MG63 (cell line): ENCODE data around the gene MAGI3. TPM values are rescaled to one million over a fixed set of nuclear protein-coding genes. Genes with fewer than 3 reads are reported as not detected.
A peak's percentile ranks its signal among the peaks of the same experiment; 100 is the strongest.
"Not testable (repeated sequence)": the region's sequence is repeated elsewhere in the genome, so short reads cannot be mapped to it uniquely, and the experiment has no call there.

ENCODE experiments used
- DNase-seq: peaks from one replicate; pipeline ENCODE4 v3.0.0-alpha.2; 2020
- H3K27me3 ChIP-seq: fragments of 250-450 bp; sonication (Bioruptor Pico); 2 replicates; pipeline ENCODE4 v1.5.1; 2020; ENCODE audit warnings: mild to moderate bottlenecking, moderate library complexity
- H3K36me3 ChIP-seq: fragments of 250-450 bp; sonication (Bioruptor Pico); 2 replicates; pipeline ENCODE4 v1.5.1; 2020; ENCODE audit warnings: mild to moderate bottlenecking, moderate library complexity
- H3K4me3 ChIP-seq: fragments of 250-450 bp; sonication (Bioruptor Pico); 2 replicates; pipeline ENCODE4 v1.5.1; 2020; ENCODE audit warnings: mild to moderate bottlenecking, moderate library complexity
- H3K9me3 ChIP-seq: fragments of 250-450 bp; sonication (Bioruptor Pico); 2 replicates; pipeline ENCODE4 v1.5.1; 2020; ENCODE audit warnings: mild to moderate bottlenecking, moderate library complexity
- total RNA-seq: library from RNA; depleted of rRNA; stranded (reverse); fragments of >200 nt; shearing (Covaris generic); gene quantifications from 2 replicates; pipeline ENCODE4 v1.2.3, GENCODE V29; 2014; ENCODE audit warnings: low replicate concordance

MAGI3 gene
- total RNA-seq, 1 experiment from 2014 or later = 8.3 TPM

DNA sequence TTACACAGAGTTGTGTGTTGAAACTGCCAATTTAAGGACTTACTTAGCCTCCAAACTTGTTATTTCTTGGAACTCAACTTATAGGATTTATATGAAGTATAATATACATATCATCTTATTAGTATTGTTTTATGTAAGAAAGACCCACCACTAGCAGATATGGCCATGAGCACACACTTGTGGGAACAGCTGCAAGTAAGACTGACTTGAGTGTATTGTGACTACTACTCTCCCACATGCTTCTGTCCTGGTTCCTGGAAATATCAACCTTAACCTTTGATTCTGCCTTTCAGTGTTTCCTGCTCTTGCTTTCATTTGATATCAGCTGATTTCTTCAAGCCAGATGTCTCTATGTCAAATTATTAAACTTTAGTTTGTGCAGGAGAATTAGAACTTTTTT is 175.3 kb downstream of the MAGI3 start:
- H3K4me3 ChIP-seq = no peak overlapping the region
- DNase-seq = no peak
- H3K27me3 ChIP-seq = no peaks in the 10 kb centered on the region
- peaks cover 22% of the 10 kb centered on the region for H3K9me3 ChIP-seq
- peaks cover 14% of the 10 kb centered on the region for H3K36me3 ChIP-seq

DNA sequence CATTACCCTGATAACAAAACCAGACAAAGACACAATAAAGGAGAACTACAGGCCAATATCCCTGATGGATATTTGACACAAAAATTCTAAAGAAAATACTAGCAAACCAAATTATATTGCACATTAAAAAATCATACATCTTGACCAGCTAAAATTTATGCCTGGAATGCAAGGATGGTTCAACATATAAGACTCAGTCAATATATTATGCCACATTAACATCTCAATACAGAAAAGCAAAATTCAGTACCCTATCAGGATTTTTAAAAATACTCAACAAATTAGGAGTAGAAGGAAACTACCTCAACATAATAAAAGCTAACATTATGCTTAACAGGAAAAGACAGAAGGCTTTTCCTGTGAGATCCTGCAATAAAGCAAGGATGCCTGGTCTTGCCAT is 177.1 kb downstream of the MAGI3 start:
- peaks cover 14% of the 10 kb centered on the region for H3K36me3 ChIP-seq
- H3K27me3 ChIP-seq = no peaks in the 10 kb centered on the region
- H3K9me3 ChIP-seq = peaks cover 22% of the 10 kb centered on the region
- DNase-seq = no peak
- no peak overlapping the region for H3K4me3 ChIP-seq

- not testable (repeated sequence) for H3K4me3 ChIP-seq, H3K27me3 ChIP-seq, H3K9me3 ChIP-seq, DNase-seq, H3K36me3 ChIP-seq
Observed at GRCh38 chr1:113575744-113576260, 185.5 kb downstream of the MAGI3 start.

DNA sequence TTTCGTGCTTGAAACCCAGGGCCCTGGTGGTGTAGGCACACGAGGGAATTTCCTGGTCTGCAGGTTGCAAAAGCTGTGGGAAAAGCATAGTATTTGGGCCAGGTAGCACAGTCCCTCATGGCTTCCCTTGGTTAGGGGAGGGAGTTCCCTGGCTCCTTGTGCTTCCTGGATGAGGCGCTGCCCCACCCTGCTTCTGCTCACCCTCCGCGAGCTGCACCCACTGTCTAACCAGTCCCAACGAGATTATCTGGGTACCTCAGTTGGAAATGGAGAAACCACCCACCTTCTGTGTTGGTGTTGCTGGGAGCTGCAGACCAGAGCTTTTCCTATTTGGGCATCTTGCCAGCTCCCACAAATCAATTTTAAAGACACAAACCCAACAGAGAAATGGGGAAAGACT is 186.0 kb downstream of the MAGI3 start:
- no peaks in the 10 kb centered on the region for H3K27me3 ChIP-seq
- DNase-seq = no peak
- no peak overlapping the region for H3K4me3 ChIP-seq
- no peaks in the 10 kb centered on the region; the same call in 1 of the 2 replicates for H3K36me3 ChIP-seq
- H3K9me3 ChIP-seq = peaks cover 4% of the 10 kb centered on the region; the same call in 1 of the 2 replicates

- Histone ChIP-seq H3K4me3 (no peak overlapping the region), H3K36me3 (no peaks in the 10 kb centered on the region; the same call in 1 of the 2 replicates), H3K9me3 (peaks cover 4% of the 10 kb centered on the region; the same call in 1 of the 2 replicates), H3K27me3 (no peaks in the 10 kb centered on the region)
- peak; percentile 66 for DNase-seq
Observed at GRCh38 chr1:113579256-113580018, 189.1 kb downstream of the MAGI3 start.

DNA sequence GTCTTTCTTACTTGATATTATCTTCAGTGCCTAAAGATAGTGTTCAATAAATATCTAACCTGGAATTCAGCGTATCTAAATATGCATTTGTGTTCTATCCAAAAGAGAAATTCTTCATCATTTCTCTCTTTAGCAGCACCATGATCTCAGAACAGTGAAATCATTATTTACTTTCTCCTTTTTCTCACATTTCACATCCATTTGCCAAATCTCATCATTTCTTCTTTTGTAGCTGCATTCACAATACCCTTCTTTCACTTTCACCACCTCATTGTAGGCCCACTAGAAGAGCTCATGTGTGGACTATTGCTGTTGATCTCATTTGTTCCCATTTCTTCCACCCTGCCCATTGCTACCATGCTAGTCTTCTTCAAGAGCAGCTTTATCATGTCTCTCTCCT is 191.0 kb downstream of the MAGI3 start:
- Histone ChIP-seq H3K27me3 (no peaks in the 10 kb centered on the region), H3K36me3 (peaks cover 8% of the 10 kb centered on the region; the same call in 1 of the 2 replicates), H3K9me3 (peaks cover 4% of the 10 kb centered on the region; the same call in 1 of the 2 replicates), H3K4me3 (no peak overlapping the region)
- DNase-seq = no peak

GRCh38 chr1:113582084-113582483 is 191.8 kb downstream of the MAGI3 start:
- no peak for DNase-seq
- no peak overlapping the region for H3K4me3 ChIP-seq
- H3K27me3 ChIP-seq = no peaks in the 10 kb centered on the region
- peaks cover 16% of the 10 kb centered on the region for H3K36me3 ChIP-seq
- H3K9me3 ChIP-seq = no peaks in the 10 kb centered on the region

DNA sequence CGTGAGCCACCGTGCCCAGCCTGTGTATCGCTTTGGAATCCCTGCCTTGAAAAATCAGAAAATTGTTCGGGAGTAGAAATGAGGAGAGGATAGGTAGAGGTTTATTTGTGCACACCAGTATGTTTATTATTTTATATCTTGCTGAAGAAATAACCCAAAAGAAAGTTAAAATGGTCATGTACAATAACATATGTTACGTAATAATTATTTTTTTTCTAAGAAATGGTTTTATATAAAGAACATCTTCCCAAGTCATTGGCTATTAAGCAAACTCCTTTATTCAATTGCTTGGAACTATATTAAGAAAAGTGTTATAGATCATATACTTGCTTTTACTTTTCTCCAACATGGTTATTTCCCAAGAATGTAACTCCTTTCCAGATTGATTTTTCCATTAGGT is 197.2 kb downstream of the MAGI3 start:
- no peaks in the 10 kb centered on the region for H3K9me3 ChIP-seq
- peaks cover 35% of the 10 kb centered on the region for H3K36me3 ChIP-seq
- H3K4me3 ChIP-seq = no peak overlapping the region
- DNase-seq = no peak
- H3K27me3 ChIP-seq = no peaks in the 10 kb centered on the region

DNA sequence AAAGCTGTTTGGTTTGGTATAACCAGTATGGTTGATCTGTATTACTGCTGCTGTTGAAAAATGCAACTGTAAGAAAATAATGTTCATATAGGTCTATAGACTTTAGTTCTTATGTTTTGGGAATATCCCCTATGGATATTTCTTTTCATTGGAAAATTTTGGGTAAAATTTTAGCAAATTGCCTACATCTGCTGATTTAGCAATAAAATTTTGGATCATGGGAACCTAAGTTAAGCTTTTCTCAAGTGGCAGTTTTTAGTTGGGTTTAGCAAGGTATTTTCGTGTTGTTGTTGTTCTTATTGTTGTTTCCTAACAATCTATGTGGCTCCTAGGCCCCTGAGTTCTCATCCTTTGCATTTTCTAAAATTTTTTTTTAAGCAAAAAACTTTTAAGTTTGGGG is 201.9 kb downstream of the MAGI3 start:
- DNase-seq = no peak
- Histone ChIP-seq H3K9me3 (peaks cover 10% of the 10 kb centered on the region), H3K36me3 (peaks cover 53% of the 10 kb centered on the region), H3K27me3 (no peaks in the 10 kb centered on the region), H3K4me3 (no peak overlapping the region)

- H3K36me3 ChIP-seq = peaks cover 68% of the 10 kb centered on the region
- DNase-seq = no peak
- no peaks in the 10 kb centered on the region for H3K27me3 ChIP-seq
- H3K9me3 ChIP-seq = peaks cover 23% of the 10 kb centered on the region
- H3K4me3 ChIP-seq = no peak overlapping the region
Observed at GRCh38 chr1:113593550-113594297, 203.4 kb downstream of the MAGI3 start.

DNA sequence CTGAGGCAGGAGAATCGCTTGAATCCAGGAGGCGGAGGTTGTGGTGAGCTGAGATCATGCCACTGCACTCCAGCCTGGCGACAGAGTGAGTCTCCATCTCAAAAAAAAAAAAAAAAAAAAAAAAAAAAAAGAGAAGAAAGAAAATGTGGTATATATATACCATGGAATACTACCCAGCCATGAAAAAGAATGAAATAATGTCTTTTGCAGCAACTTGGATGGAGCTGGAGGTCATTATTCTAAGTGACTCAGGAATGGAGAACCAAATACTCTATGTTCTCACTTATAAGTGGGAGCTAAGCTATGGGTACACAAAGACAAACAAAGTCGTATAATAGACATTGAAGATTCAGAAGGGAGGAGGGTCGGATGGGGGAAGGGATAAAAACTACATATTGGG is 214.2 kb downstream of the MAGI3 start:
- H3K36me3 ChIP-seq, DNase-seq, H3K27me3 ChIP-seq, H3K4me3 ChIP-seq, H3K9me3 ChIP-seq: not testable (repeated sequence)

DNA sequence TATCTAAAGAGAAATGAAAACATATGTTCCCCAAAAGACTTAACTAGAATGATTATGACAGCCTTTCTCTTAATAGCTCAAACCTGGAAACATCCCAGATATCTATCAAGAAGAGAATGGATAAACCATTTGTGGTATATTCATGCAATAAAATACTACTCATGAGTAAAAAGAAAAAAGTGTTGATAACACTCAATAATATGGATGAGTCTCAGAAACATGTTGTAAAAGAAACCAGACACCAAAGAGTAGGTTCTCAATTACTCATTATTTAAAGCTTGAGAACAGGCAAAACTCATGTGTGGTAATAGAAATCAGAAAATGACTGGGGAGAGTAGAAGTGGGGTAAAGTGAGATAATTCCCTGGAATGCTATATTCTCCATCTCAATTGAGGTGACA is 214.8 kb downstream of the MAGI3 start:
- Histone ChIP-seq H3K9me3 (peaks cover 5% of the 10 kb centered on the region), H3K27me3 (no peaks in the 10 kb centered on the region), H3K36me3 (peaks cover 4% of the 10 kb centered on the region), H3K4me3 (no peak overlapping the region)
- DNase-seq = no peak

GRCh38 chr1:113608399-113608798 is 218.1 kb downstream of the MAGI3 start:
- no peak for DNase-seq
- H3K36me3 ChIP-seq = peaks cover 9% of the 10 kb centered on the region
- no peak overlapping the region for H3K4me3 ChIP-seq
- H3K27me3 ChIP-seq = no peaks in the 10 kb centered on the region
- no peaks in the 10 kb centered on the region; the same call in 1 of the 2 replicates for H3K9me3 ChIP-seq

DNA sequence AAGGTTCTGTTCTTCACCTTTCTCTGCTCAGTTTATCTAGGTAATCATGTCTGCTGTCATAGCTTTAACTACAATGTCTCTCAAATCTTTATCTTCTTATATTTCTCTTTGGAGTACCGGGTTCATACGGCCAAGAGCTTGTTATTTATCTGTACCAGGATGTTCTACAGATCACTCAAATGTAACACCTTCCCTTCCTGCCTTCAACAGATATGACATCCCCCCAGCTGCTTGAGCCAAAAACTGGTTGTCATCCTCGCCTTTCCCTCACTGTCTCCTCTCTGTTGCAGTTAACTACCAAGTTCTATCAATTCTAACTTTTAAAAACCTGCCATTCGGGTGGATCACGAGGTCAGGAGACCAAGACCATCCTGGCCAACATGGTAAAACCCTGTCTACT is 220.1 kb downstream of the MAGI3 start:
- H3K9me3 ChIP-seq = no peaks in the 10 kb centered on the region; the same call in 1 of the 2 replicates

GRCh38 chr1:113615425-113615824 is 225.1 kb downstream of the MAGI3 start:
- no peaks in the 10 kb centered on the region for H3K9me3 ChIP-seq
- DNase-seq = no peak
- peaks cover 16% of the 10 kb centered on the region for H3K36me3 ChIP-seq
- H3K27me3 ChIP-seq = no peaks in the 10 kb centered on the region
- H3K4me3 ChIP-seq = no peak overlapping the region

More for the DNA sequence above, 220.1 kb downstream of the MAGI3 start:
- Histone ChIP-seq H3K27me3 (no peaks in the 10 kb centered on the region), H3K4me3 (no peak overlapping the region), H3K36me3 (peaks cover 9% of the 10 kb centered on the region)
- no peak for DNase-seq

- Histone ChIP-seq H3K4me3 (no peak overlapping the region), H3K9me3 (no peaks in the 10 kb centered on the region), H3K36me3 (peaks cover 22% of the 10 kb centered on the region), H3K27me3 (no peaks in the 10 kb centered on the region)
- no peak for DNase-seq
Observed at GRCh38 chr1:113616156-113616555, 225.8 kb downstream of the MAGI3 start.

- Histone ChIP-seq H3K36me3 (peaks cover 29% of the 10 kb centered on the region), H3K27me3 (no peaks in the 10 kb centered on the region), H3K4me3 (no peak overlapping the region), H3K9me3 (no peaks in the 10 kb centered on the region)
- DNase-seq = no peak
Observed at GRCh38 chr1:113617438-113618141, 227.3 kb downstream of the MAGI3 start.
